HepG2 (cell line): Measurements from ENCODE around the gene COMMD4. TPM values are rescaled to one million over a fixed set of nuclear protein-coding genes. Genes with fewer than 3 reads are reported as not detected.
A peak's percentile ranks its signal among the peaks of the same experiment; 100 is the strongest.

ENCODE experiments used
- DNMT1 ChIP-seq: sonication (generic); formaldehyde crosslinking; IDR thresholded peaks from 2 replicates; pipeline ENCODE4 v1.5.1; 2020; ENCODE audit warnings: mild to moderate bottlenecking, missing genetic modification reagents
- ETV5 ChIP-seq: IDR thresholded peaks from 2 replicates; pipeline ENCODE4 v1.6.1; 2018; ENCODE audit warnings: missing biosample characterization, missing genetic modification reagents, inconsistent platforms, borderline replicate concordance
- HIVEP1 ChIP-seq: sonication (generic); formaldehyde crosslinking; IDR thresholded peaks from 2 replicates; pipeline ENCODE4 v1.4.0; 2020; ENCODE audit warnings: mild to moderate bottlenecking, missing genetic modification reagents
- IRF2 ChIP-seq: IDR thresholded peaks from 2 replicates; pipeline ENCODE4 v1.6.1; 2018; ENCODE audit warnings: missing genetic modification reagents, missing compliant biosample characterization
- LCORL ChIP-seq, 2 experiments: fragments of 450-650 bp in 1 of 2; sonication (generic) in 1 of 2; formaldehyde crosslinking in 1 of 2; IDR thresholded peaks; 2 replicates each; pipeline versions ENCODE4 v1.5.0 to v1.6.1; 2017 to 2020; ENCODE audit warnings: antibody characterized with exemption in 1 of 2, missing genetic modification reagents in 1 of 2
- MAFG ChIP-seq: sonication (generic); formaldehyde crosslinking; IDR thresholded peaks from 2 replicates; pipeline ENCODE4 v1.5.1; 2020; ENCODE audit warnings: mild to moderate bottlenecking, missing genetic modification reagents
- NFKB2 ChIP-seq: sonication (generic); formaldehyde crosslinking; IDR thresholded peaks from 2 replicates; pipeline ENCODE4 v1.4.0; 2020; ENCODE audit warnings: missing genetic modification reagents, borderline replicate concordance
- SCMH1 ChIP-seq: sonication (generic); formaldehyde crosslinking; IDR thresholded peaks from 2 replicates; pipeline ENCODE4 v1.9.0; 2021; ENCODE audit warnings: missing genetic modification reagents, mild to moderate bottlenecking, borderline replicate concordance
- SRSF4 ChIP-seq: fragments of 200-400 bp; formaldehyde crosslinking; IDR thresholded peaks from one replicate; pipeline ENCODE4 v1.6.1; 2018; ENCODE audit warnings: mild to moderate bottlenecking, low read depth, low read length, moderate library complexity; ENCODE audit not compliant: poor library complexity, severe bottlenecking
- SYNCRIP ChIP-seq: fragments of 200-400 bp; formaldehyde crosslinking; IDR thresholded peaks from 2 replicates; pipeline ENCODE4 v1.6.1; 2018; ENCODE audit warnings: mild to moderate bottlenecking, low read depth, low read length; ENCODE audit not compliant: insufficient read depth
- ZBTB7A ChIP-seq: sonication (generic); formaldehyde crosslinking; IDR thresholded peaks from 2 replicates; pipeline ENCODE4 v1.8.0; 2022; ENCODE audit warnings: mild to moderate bottlenecking, missing genetic modification reagents
- ZFP90 ChIP-seq: sonication (generic); formaldehyde crosslinking; IDR thresholded peaks from 2 replicates; pipeline ENCODE4 v1.8.0; 2022; ENCODE audit warnings: missing genetic modification reagents, mild to moderate bottlenecking, inconsistent platforms, borderline replicate concordance
- ZNF136 ChIP-seq: sonication (generic); formaldehyde crosslinking; IDR thresholded peaks from 2 replicates; pipeline ENCODE4 v1.8.1; 2022; ENCODE audit warnings: low read depth, mild to moderate bottlenecking, moderate library complexity, missing genetic modification reagents
- ZNF24 ChIP-seq: fragments of 450-650 bp; IDR thresholded peaks from 2 replicates; pipeline ENCODE4 v1.6.1; 2017; ENCODE audit warnings: antibody characterized with exemption, mild to moderate bottlenecking
- ZNF33A ChIP-seq: sonication (generic); formaldehyde crosslinking; IDR thresholded peaks from 2 replicates; pipeline ENCODE4 v1.5.1; 2020; ENCODE audit warnings: missing genetic modification reagents, mild to moderate bottlenecking, moderate library complexity, borderline replicate concordance
- ZNF431 ChIP-seq: sonication (generic); formaldehyde crosslinking; IDR thresholded peaks from 2 replicates; pipeline ENCODE4 v1.9.0; 2022; ENCODE audit warnings: missing genetic modification reagents, low read depth, mild to moderate bottlenecking, borderline replicate concordance
- ZNF562 ChIP-seq: sonication (generic); formaldehyde crosslinking; IDR thresholded peaks from 2 replicates; pipeline ENCODE4 v1.8.0; 2022; ENCODE audit warnings: missing genetic modification reagents, borderline replicate concordance
- ZNF776 ChIP-seq: sonication (generic); formaldehyde crosslinking; IDR thresholded peaks from 2 replicates; pipeline ENCODE4 v1.4.0; 2020; ENCODE audit warnings: mild to moderate bottlenecking, missing genetic modification reagents
- ZSCAN12 ChIP-seq: sonication (generic); formaldehyde crosslinking; IDR thresholded peaks from 2 replicates; pipeline ENCODE4 v1.9.0; 2021; ENCODE audit warnings: mild to moderate bottlenecking, missing genetic modification reagents
- polyA plus RNA-seq, 8 experiments: library from polyadenylated mRNA; depleted of rRNA in 3 of 8; stranded (reverse) in 7 of 8; unstranded in 1 of 8; fragments of >200 nt; fragmentation: Illumina TruSeq in 4 of 8; extraction: Trizol in 4 of 8; gene quantifications; 2 replicates each; pipeline versions ENCODE4 v1.2.1 to v1.2.3, GENCODE V29; 2011 to 2016; ENCODE audit warnings: low read depth in 4 of 8, missing spikeins in 1 of 8, mixed read lengths in 1 of 8; ENCODE audit not compliant: insufficient read depth in 1 of 8
- total RNA-seq, 5 experiments: library from RNA; depleted of rRNA; stranded (reverse); fragments of >200 nt; fragmentation: Illumina TruSeq; extraction: Trizol; gene quantifications; 2 replicates each; pipeline ENCODE4 v1.2.3, GENCODE V29; 2016; ENCODE audit warnings: low read depth in 1 of 5
- TF ChIP-seq, protein P1 (sequence below): sonication (generic); formaldehyde crosslinking; IDR thresholded peaks from 2 replicates; pipeline ENCODE4 v1.5.1; 2020; ENCODE audit warnings: mild to moderate bottlenecking, missing genetic modification reagents
- TF ChIP-seq, protein P2 (sequence below): sonication (generic); formaldehyde crosslinking; IDR thresholded peaks from 2 replicates; pipeline ENCODE4 v1.4.0; 2020; ENCODE audit warnings: mild to moderate bottlenecking, missing genetic modification reagents
- TF ChIP-seq, protein P3 (sequence below): sonication (generic); formaldehyde crosslinking; IDR thresholded peaks from 2 replicates; pipeline ENCODE4 v1.5.1; 2020; ENCODE audit warnings: missing genetic modification reagents, mild to moderate bottlenecking, borderline replicate concordance
- TF ChIP-seq, protein P4 (sequence below): sonication (generic); formaldehyde crosslinking; IDR thresholded peaks from 2 replicates; pipeline ENCODE4 v1.9.0; 2021; ENCODE audit warnings: missing genetic modification reagents, borderline replicate concordance

The COMMD4 gene
- total and polyA plus RNA-seq, 2 of the 13 experiments (the other 11 are each of a cell fraction or from before 2014, with no cell fraction given), result 45.8 to 89.9 TPM

- TF ChIP-seq, protein P1, sequence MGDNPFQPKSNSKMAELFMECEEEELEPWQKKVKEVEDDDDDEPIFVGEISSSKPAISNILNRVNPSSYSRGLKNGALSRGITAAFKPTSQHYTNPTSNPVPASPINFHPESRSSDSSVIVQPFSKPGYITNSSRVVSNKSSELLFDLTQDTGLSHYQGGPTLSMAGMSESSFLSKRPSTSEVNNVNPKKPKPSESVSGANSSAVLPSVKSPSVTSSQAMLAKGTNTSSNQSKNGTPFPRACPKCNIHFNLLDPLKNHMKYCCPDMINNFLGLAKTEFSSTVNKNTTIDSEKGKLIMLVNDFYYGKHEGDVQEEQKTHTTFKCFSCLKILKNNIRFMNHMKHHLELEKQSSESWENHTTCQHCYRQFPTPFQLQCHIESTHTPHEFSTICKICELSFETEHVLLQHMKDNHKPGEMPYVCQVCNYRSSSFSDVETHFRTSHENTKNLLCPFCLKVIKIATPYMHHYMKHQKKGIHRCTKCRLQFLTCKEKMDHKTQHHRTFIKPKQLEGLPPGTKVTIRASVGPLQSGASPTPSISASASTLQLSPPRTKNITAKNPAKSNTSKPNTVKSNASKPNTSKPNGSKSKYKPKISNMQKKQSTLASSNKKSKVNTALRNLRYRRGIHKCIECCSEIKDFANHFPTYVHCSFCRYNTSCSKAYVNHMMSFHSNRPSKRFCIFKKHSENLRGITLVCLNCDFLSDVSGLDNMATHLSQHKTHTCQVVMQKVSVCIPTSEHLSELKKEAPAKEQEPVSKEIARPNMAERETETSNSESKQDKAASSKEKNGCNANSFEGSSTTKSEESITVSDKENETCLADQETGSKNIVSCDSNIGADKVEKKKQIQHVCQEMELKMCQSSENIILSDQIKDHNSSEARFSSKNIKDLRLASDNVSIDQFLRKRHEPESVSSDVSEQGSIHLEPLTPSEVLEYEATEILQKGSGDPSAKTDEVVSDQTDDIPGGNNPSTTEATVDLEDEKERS (CRISPR knock-in tag), result no peak
- TF ChIP-seq DNMT1 (CRISPR knock-in tag) (no peak), ZBTB7A (CRISPR knock-in tag) (peak; percentile 73; the same call in 1 of the 2 replicates), ETV5 (CRISPR knock-in tag) (no peak; the same call in 1 of the 2 replicates), ZNF431 (no peak), SCMH1 (CRISPR knock-in tag) (no peak), ZFP90 (CRISPR knock-in tag) (peak; percentile 64; the same call in 1 of the 2 replicates), NFKB2 (CRISPR knock-in tag) (no peak; the same call in 1 of the 2 replicates), LCORL (IDR thresholded peaks at IDR 0.05) (no peak), LCORL (CRISPR knock-in tag; IDR thresholded peaks at IDR 0.05) (peak; percentile 76; the same call in 1 of the 2 replicates), ZNF136 (0 out of 2 replicates have a peak, but pooled peaks have one; percentile 84), IRF2 (CRISPR knock-in tag) (peak; percentile 49), ZNF24 (no peak), ZNF33A (CRISPR knock-in tag) (no peak), SRSF4 (no peak), ZSCAN12 (CRISPR knock-in tag) (0 out of 2 replicates have a peak, but pooled peaks have one; percentile 48), ZNF562 (CRISPR knock-in tag) (no peak), SYNCRIP (no peak), MAFG (CRISPR knock-in tag) (no peak), HIVEP1 (no peak), ZNF776 (no peak; the same call in 1 of the 2 replicates)
- TF ChIP-seq, protein P2, sequence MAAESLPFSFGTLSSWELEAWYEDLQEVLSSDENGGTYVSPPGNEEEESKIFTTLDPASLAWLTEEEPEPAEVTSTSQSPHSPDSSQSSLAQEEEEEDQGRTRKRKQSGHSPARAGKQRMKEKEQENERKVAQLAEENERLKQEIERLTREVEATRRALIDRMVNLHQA (CRISPR knock-in tag), result no peak
- TF ChIP-seq, protein P3, sequence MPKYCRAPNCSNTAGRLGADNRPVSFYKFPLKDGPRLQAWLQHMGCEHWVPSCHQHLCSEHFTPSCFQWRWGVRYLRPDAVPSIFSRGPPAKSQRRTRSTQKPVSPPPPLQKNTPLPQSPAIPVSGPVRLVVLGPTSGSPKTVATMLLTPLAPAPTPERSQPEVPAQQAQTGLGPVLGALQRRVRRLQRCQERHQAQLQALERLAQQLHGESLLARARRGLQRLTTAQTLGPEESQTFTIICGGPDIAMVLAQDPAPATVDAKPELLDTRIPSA (CRISPR knock-in tag), result no peak
- TF ChIP-seq, protein P4, sequence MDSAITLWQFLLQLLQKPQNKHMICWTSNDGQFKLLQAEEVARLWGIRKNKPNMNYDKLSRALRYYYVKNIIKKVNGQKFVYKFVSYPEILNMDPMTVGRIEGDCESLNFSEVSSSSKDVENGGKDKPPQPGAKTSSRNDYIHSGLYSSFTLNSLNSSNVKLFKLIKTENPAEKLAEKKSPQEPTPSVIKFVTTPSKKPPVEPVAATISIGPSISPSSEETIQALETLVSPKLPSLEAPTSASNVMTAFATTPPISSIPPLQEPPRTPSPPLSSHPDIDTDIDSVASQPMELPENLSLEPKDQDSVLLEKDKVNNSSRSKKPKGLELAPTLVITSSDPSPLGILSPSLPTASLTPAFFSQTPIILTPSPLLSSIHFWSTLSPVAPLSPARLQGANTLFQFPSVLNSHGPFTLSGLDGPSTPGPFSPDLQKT (CRISPR knock-in tag), result no peak
Measured at GRCh38 chr15:75347222-75348033, 11.6 kb downstream of the COMMD4 start (continued).
